Caki2 (cell line): Measurements from ENCODE around the gene BTBD9. TPM values are rescaled to one million over a fixed set of nuclear protein-coding genes. Genes with fewer than 3 reads are reported as not detected.

ENCODE experiments used
- DNase-seq: peaks from one replicate; pipeline ENCODE4 v3.0.0-alpha.2; 2015; ENCODE audit warnings: low read depth
- in situ Hi-C: cut with HindIII; loops from 2 replicates; pipeline ENCODE4 v1.10.0; 2016; ENCODE audit warnings: low sequenced_read_pairs, low pct_unique_long_range_greater_than_20kb, mixed read lengths
- total RNA-seq: library from RNA; depleted of rRNA; stranded (reverse); fragments of >200 nt; shearing (Covaris generic); gene quantifications from 2 replicates; pipeline ENCODE4 v1.2.3, GENCODE V29; 2014; ENCODE audit warnings: low replicate concordance

Gene BTBD9
- total RNA-seq, 1 experiment from 2014 or later: 17.0 TPM

DNA sequence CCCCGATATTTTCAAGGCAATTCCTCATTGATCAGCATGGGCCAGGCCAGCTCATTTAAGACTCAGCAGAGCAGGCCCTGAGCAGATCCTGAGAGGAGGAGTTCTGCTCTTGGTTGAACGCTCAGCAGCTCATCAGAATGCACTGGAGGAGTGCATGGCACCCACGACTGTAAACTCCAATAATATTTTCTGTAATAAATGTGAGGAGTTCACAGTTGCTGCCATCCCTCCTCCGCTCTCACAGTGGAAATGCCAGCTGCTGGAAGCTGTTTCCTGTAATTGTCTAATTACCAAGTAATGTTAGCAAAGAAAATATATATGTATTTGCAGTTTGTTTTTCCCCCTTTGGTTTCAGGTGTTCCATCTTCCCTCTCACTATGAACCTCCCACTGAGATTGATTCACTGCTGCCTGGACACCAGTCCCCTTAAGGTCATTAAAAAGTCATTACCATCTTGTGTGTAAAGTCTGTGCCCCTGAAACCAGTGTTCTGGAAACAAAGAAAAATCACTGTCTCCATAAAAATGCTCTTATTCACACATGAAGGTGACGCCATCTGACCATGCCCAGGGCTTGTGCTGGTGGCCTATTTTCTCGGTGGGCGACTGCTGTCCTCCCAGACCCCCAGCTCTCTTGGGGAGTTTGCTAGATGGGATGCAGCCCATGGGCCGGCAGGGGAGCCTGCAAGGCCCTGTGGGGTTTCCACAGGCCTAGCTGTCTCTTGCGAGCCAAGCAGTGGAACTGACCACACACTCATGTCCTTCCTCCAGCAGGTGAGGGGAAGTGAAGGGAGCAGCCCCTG, 446.0 kb downstream of the BTBD9 start:
- in situ Hi-C loops: no loop called here
- no peak for DNase-seq

DNA sequence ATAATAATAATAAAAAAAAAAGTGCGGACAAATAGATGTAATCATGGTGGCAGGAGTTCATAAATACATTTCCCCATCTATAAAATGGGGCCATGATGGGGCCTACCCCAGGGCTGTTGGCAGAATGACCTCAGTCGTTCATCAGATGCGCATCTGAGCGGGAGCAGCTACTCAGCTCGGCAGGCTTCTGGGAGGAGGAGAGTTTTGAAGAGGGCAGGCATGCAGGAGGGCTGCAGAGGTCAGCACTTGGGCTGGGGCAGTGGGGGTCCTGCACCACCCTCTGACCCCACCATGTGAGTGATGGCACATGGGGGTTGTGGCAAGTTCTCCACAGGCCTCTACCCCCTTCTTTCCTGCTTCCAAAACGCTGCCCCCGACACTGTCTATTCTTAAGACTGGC, 446.7 kb downstream of the BTBD9 start:
- DNase-seq: no peak
- in situ Hi-C loops: no loop called here

DNA sequence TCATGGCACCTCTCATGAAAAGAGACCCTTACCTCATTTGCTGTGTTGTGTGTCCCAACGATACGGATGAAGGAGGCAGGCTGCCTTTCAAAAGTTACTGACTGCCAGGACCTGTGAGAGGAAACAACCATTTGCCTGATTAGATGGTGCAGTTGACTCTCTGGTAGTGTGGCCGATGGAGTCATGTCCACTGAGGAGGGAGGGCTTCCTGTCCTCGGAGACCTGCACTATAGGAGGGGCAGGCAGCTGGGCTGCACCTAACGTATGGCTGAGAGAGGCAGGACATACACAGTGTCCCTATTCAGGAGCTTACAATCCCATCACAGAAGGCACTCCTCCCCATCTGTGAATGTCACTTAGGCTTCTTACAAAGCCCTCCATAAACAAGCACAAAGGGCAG, 447.2 kb downstream of the BTBD9 start:
- no peak for DNase-seq
- in situ Hi-C loops: no loop called here

- DNase-seq: no peak
- in situ Hi-C loops: no loop called here
Observed at GRCh38 chr6:38192011-38192410, 447.7 kb downstream of the BTBD9 start.

DNA sequence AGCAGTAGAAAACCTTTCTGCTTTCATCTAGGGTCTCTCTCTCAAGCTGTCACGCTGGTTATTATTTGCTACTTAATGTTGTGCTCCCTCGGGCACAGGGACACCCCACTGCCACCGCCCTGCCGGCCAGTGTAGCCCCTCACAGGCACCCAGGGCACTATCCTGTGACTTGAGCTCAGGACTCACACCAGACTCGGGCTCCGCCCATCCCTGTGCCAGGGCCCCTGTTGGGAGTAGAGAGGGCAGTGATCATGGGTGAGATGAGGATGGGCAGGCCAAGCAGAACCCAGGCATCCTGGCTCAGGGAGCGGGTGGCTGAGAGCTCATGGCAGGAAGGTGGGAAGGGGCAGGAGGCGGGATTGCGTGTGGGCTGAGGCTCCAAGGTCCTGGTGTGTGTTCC, 448.3 kb downstream of the BTBD9 start:
- in situ Hi-C loops: no loop called here
- no peak for DNase-seq

DNA sequence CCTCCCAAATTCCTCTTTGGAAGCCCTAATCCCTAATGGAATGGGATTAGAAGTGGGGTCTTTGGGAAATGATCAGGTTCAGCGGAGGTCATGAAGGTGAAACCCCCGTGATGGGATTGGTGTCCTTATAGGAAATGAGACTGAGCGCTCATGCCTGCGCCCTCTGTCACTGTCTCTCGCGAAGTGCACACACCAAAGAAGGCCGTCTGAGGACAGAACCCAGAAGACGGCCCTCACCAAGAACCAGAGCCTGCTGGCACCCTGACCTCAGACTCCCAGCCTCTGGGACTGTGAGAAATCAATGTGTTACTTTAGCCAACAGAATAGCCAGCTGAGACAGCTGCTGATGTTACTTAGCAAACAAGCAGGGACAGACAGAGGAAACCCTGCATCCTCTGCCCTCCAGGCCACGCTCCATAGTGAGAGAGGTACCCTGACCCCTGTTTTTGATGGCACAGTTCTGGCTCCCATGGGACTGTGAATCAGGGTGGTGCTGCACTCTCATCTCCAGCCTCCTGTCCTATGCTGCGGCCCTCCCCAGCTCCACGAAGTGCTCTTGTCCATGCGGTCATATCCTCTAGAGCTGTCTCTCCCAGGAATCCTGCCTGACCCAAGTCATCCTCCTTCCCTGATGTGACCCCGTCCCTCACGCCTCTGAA, 450.9 kb downstream of the BTBD9 start:
- in situ Hi-C loops: no loop called here
- no peak for DNase-seq

GRCh38 chr6:38187811-38188590, 451.7 kb downstream of the BTBD9 start:
- in situ Hi-C loops: no loop called here
- no peak for DNase-seq

- no peak for DNase-seq
- in situ Hi-C loops: no loop called here
Observed at GRCh38 chr6:38187325-38187724, 452.4 kb downstream of the BTBD9 start.

GRCh38 chr6:38185752-38186151, 454.0 kb downstream of the BTBD9 start:
- DNase-seq: no peak
- in situ Hi-C loops: no loop called here

- no peak for DNase-seq
- in situ Hi-C loops: no loop called here
Observed at GRCh38 chr6:38185244-38185643, 454.5 kb downstream of the BTBD9 start.

GRCh38 chr6:38184585-38185080, 455.1 kb downstream of the BTBD9 start:
- in situ Hi-C loops: no loop called here
- DNase-seq: no peak

DNA sequence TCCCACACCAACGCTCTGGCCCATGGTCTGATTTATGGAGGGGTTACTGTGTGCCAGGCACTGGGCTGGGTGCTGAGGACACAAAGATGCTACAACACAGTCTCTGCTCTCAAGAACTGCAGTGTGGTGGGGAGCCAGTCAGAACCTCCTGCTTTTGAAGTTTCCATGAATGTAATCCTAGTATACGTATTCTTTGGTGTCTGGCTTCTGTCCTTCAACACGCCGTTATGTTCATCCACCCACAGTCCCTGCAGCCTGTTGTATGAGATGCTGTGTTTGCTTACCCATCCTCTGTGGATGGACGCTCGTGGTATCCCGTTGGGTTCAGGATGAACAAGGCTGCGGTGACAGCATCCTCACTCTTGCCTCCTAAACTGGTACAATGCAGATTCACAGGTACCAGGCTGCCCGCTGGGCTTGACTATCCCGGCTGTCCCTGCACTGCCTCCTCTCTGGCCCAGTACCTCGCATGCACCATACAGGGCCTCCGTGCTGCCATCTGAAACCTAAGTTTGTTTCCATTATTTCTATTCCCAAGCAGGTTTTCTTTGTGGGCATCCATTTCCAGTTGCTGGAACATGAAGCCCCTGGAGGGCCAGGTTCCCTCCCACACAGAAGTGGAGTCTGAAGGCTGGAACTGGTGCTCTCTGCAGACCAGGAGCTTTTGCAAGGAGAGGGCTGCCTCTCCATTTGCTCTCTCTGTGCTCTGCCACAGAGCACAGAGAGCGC, 455.7 kb downstream of the BTBD9 start:
- no peak for DNase-seq
- in situ Hi-C loops: no loop called here

GRCh38 chr6:38182426-38182825, 457.3 kb downstream of the BTBD9 start:
- in situ Hi-C loops: no loop called here
- no peak for DNase-seq

GRCh38 chr6:38180586-38180985, 459.1 kb downstream of the BTBD9 start:
- no peak for DNase-seq
- in situ Hi-C loops: no loop called here

- no peak for DNase-seq
- in situ Hi-C loops: no loop called here
Observed at GRCh38 chr6:38179794-38180430, 459.8 kb downstream of the BTBD9 start.

GRCh38 chr6:38179300-38179699, 460.4 kb downstream of the BTBD9 start:
- in situ Hi-C loops: no loop called here
- no peak for DNase-seq

- no peak for DNase-seq
- in situ Hi-C loops: no loop called here
Observed at GRCh38 chr6:38178584-38178886, 461.2 kb downstream of the BTBD9 start.

- no peak for DNase-seq
- in situ Hi-C loops: no loop called here
Observed at GRCh38 chr6:38177882-38178583, 461.7 kb downstream of the BTBD9 start.
